Hepatocyte (in vitro differentiated cells): ENCODE results near the gene LSM6. TPM values are rescaled to one million over a fixed set of nuclear protein-coding genes. Genes with fewer than 3 reads are reported as not detected.
A peak's percentile ranks its signal among the peaks of the same experiment; 100 is the strongest.

Experiments
- DNase-seq: peaks from one replicate; pipeline ENCODE4 v3.0.0-alpha.2; 2016; ENCODE audit warnings: low spot score
- H2AFZ ChIP-seq: fragments of 200-600 bp; sonication (generic); 2 replicates; pipeline ENCODE4 v1.6.0; 2016; ENCODE audit warnings: antibody characterized with exemption, mild to moderate bottlenecking
- H3K27ac ChIP-seq: fragments of 200-600 bp; sonication (generic); 2 replicates; pipeline ENCODE4 v1.5.1; 2016; ENCODE audit warnings: mild to moderate bottlenecking
- H3K27me3 ChIP-seq: fragments of 200-600 bp; sonication (generic); 2 replicates; pipeline ENCODE4 v1.6.1; 2016
- H3K36me3 ChIP-seq: fragments of 200-600 bp; sonication (generic); replicated peaks from 2 replicates; pipeline ENCODE4 v1.5.1; 2016; ENCODE audit warnings: low read depth; ENCODE audit not compliant: insufficient read depth
- H3K4me1 ChIP-seq: fragments of 200-600 bp; sonication (generic); 2 replicates; pipeline ENCODE4 v1.5.1; 2016; ENCODE audit warnings: mild to moderate bottlenecking, moderate library complexity; ENCODE audit not compliant: insufficient read depth
- H3K4me2 ChIP-seq: fragments of 200-600 bp; sonication (generic); 2 replicates; pipeline ENCODE4 v1.6.0; 2016
- H3K4me3 ChIP-seq: fragments of 200-600 bp; sonication (generic); 2 replicates; pipeline ENCODE4 v1.5.1; 2016; ENCODE audit warnings: mild to moderate bottlenecking
- H3K79me2 ChIP-seq: fragments of 200-600 bp; sonication (generic); 2 replicates; pipeline ENCODE4 v1.6.0; 2017; ENCODE audit warnings: mild to moderate bottlenecking
- H3K9me2 ChIP-seq: fragments of 200-600 bp; sonication (generic); replicated peaks from 2 replicates; pipeline ENCODE4 v1.6.0; 2017; ENCODE audit warnings: mild to moderate bottlenecking; ENCODE audit not compliant: insufficient read depth
- H3K9me3 ChIP-seq: fragments of 200-600 bp; sonication (generic); 2 replicates; pipeline ENCODE4 v1.5.1; 2016; ENCODE audit warnings: low read depth, mild to moderate bottlenecking
- H4K20me1 ChIP-seq: fragments of 200-600 bp; sonication (generic); 2 replicates; pipeline ENCODE4 v1.6.0; 2016; ENCODE audit warnings: mild to moderate bottlenecking; ENCODE audit not compliant: insufficient read depth, poor library complexity, severe bottlenecking
- CTCF ChIP-seq: fragments of 200-600 bp; sonication (generic); IDR thresholded peaks from 2 replicates; pipeline ENCODE4 v1.5.1; 2016; ENCODE audit warnings: antibody characterized with exemption, mild to moderate bottlenecking; ENCODE audit not compliant: poor library complexity
- EZH2 ChIP-seq: fragments of 200-600 bp; sonication (generic); IDR thresholded peaks from 2 replicates; pipeline ENCODE4 v1.6.1; 2016; ENCODE audit warnings: antibody characterized with exemption, mild to moderate bottlenecking, borderline replicate concordance
- EZH2phosphoT487 ChIP-seq: fragments of 200-600 bp; sonication (generic); IDR thresholded peaks from one replicate; pipeline ENCODE4 v1.6.1; 2018; ENCODE audit warnings: antibody characterized with exemption, mild to moderate bottlenecking, low read depth, moderate library complexity; ENCODE audit not compliant: unreplicated experiment, severe bottlenecking
- WGBS: methylation state at CpG from one replicate; pipeline ENCODE4 v1.1.6; 2016; ENCODE audit warnings: low lambda C conversion rate; ENCODE audit errors: missing lambda C conversion rate; 5-methylcytosine and 5-hydroxymethylcytosine counted together
- polyA plus RNA-seq: library from polyadenylated mRNA; unstranded; fragments of >200 nt; fragmentation: Nextera tagmentation; extraction: Ambion mirVana; gene quantifications from 2 replicates; pipeline ENCODE4 v1.2.1, GENCODE V29; 2016
- total RNA-seq: library from RNA; depleted of rRNA; stranded (reverse); fragments of >200 nt; gene quantifications from 2 replicates; pipeline ENCODE4 v1.2.3, GENCODE V29; 2014

LSM6 gene
- total and polyA plus RNA-seq, 2 experiments from 2014 or later = 51.0 to 75.5 TPM

GRCh38 chr4:146179784-146180370 is 4.4 kb downstream of the LSM6 start:
- no peak for DNase-seq
- Histone ChIP-seq H4K20me1 (peaks cover 19% of the 10 kb centered on the region), H3K9me2 (no peaks in the 10 kb centered on the region), H3K4me1 (peaks cover 29% of the 10 kb centered on the region), H3K27ac (no peak overlapping the region), H3K79me2 (peaks cover 76% of the 10 kb centered on the region), H2AFZ (no peak overlapping the region), H3K27me3 (no peaks in the 10 kb centered on the region), H3K4me3 (no peak overlapping the region), H3K36me3 (peaks cover 5% of the 10 kb centered on the region), H3K9me3 (no peaks in the 10 kb centered on the region), H3K4me2 (peak overlapping the region; percentile 36)
- TF ChIP-seq EZH2 (no peak), CTCF (no peak), EZH2phosphoT487 (no peak)
- WGBS = 71% methylated on average over 7 of the region's 7 CpGs

- no peak overlapping the region for H3K4me3 ChIP-seq
- H3K36me3 ChIP-seq = peaks cover 5% of the 10 kb centered on the region
- no peaks in the 10 kb centered on the region for H3K27me3 ChIP-seq
- DNase-seq = no peak
- H3K9me3 ChIP-seq = no peaks in the 10 kb centered on the region
- no peak overlapping the region for H3K27ac ChIP-seq
- no peak overlapping the region for H2AFZ ChIP-seq
- 95% methylated on average over 3 of the region's 3 CpGs for WGBS
- H3K9me2 ChIP-seq = no peaks in the 10 kb centered on the region
- H3K4me2 ChIP-seq = no peak overlapping the region
- TF ChIP-seq EZH2 (no peak), CTCF (no peak), EZH2phosphoT487 (no peak)
- peaks cover 61% of the 10 kb centered on the region for H3K79me2 ChIP-seq
- peaks cover 20% of the 10 kb centered on the region for H3K4me1 ChIP-seq
- H4K20me1 ChIP-seq = peaks cover 15% of the 10 kb centered on the region
These were observed 6.9 kb downstream of the LSM6 start for GRCh38 chr4:146182443-146182842.

GRCh38 chr4:146183209-146183608 is 7.7 kb downstream of the LSM6 start:
- peaks cover 54% of the 10 kb centered on the region for H3K79me2 ChIP-seq
- no peak for TF ChIP-seq EZH2
- TF ChIP-seq CTCF = no peak
- TF ChIP-seq EZH2phosphoT487 = no peak
- H3K36me3 ChIP-seq = peaks cover 5% of the 10 kb centered on the region
- peaks cover 13% of the 10 kb centered on the region for H3K4me1 ChIP-seq
- H2AFZ ChIP-seq = no peak overlapping the region
- WGBS = 90% methylated on average over 2 of the region's 2 CpGs
- DNase-seq = no peak
- peaks cover 12% of the 10 kb centered on the region for H4K20me1 ChIP-seq
- H3K9me2 ChIP-seq = no peaks in the 10 kb centered on the region
- no peak overlapping the region for H3K27ac ChIP-seq
- no peaks in the 10 kb centered on the region for H3K9me3 ChIP-seq
- H3K4me2 ChIP-seq = no peak overlapping the region
- H3K27me3 ChIP-seq = no peaks in the 10 kb centered on the region
- no peak overlapping the region for H3K4me3 ChIP-seq

- H3K27ac ChIP-seq = no peak overlapping the region
- TF ChIP-seq EZH2phosphoT487 = no peak
- no peak for TF ChIP-seq CTCF
- no peak for TF ChIP-seq EZH2
- H3K36me3 ChIP-seq = peaks cover 5% of the 10 kb centered on the region
- H3K9me3 ChIP-seq = no peaks in the 10 kb centered on the region
- H2AFZ ChIP-seq = no peak overlapping the region
- H4K20me1 ChIP-seq = no peaks in the 10 kb centered on the region
- WGBS = 96% methylated on average over 4 of the region's 4 CpGs
- no peaks in the 10 kb centered on the region for H3K9me2 ChIP-seq
- H3K27me3 ChIP-seq = no peaks in the 10 kb centered on the region
- H3K4me1 ChIP-seq = no peaks in the 10 kb centered on the region
- peaks cover 25% of the 10 kb centered on the region for H3K79me2 ChIP-seq
- H3K4me3 ChIP-seq = no peak overlapping the region
- DNase-seq = no peak
- H3K4me2 ChIP-seq = no peak overlapping the region
These were observed 10.5 kb downstream of the LSM6 start for GRCh38 chr4:146186041-146186440.
